Measurements from ENCODE around the gene SULT6B1.
A peak's percentile ranks its signal among the peaks of the same experiment; 100 is the strongest.

The SULT6B1 gene

GRCh38 chr2:37154785-37155184, 33.7 kb downstream of the SULT6B1 start:
- H3K27me3 ChIP-seq (ENCODE audit: control insufficient read depth in 1 of 2, insufficient read depth in 2 of 2, low read length in 2 of 2) = no peaks in the 10 kb centered on the region
- H3K36me3 ChIP-seq (ENCODE audit: control insufficient read depth in 1 of 2, insufficient read depth in 2 of 2, low read length in 2 of 2) = no peaks in the 10 kb centered on the region
- H3K4me3 ChIP-seq (ENCODE audit: low read depth in 1 of 2, low read length in 2 of 2) = no peak overlapping the region
- H3K9me3 ChIP-seq (ENCODE audit: control insufficient read depth in 1 of 2, low read length in 2 of 2) = no peaks in the 10 kb centered on the region
- no peak overlapping the region for H3K27ac ChIP-seq (ENCODE audit: low read depth, low read length)
- H3K9ac ChIP-seq (ENCODE audit: low read depth in 1 of 2, low read length in 2 of 2) = no peak overlapping the region
- peaks cover 6 to 13% of the 10 kb centered on the region in 2 donors for H3K4me1 ChIP-seq (ENCODE audit: control insufficient read depth in 1 of 2, insufficient read depth in 2 of 2, low read length in 2 of 2)

- H3K27me3 ChIP-seq (ENCODE audit: control insufficient read depth in 1 of 2, insufficient read depth in 2 of 2, low read length in 2 of 2) = no peaks in the 10 kb centered on the region
- H3K27ac ChIP-seq (ENCODE audit: low read depth, low read length) = no peak overlapping the region
- peaks cover 0 to 6% of the 10 kb centered on the region in 2 donors for H3K36me3 ChIP-seq (ENCODE audit: control insufficient read depth in 1 of 2, insufficient read depth in 2 of 2, low read length in 2 of 2)
- H3K9me3 ChIP-seq (ENCODE audit: control insufficient read depth in 1 of 2, low read length in 2 of 2) = no peaks in the 10 kb centered on the region
- peaks cover 18% of the 10 kb centered on the region in 2 donors for H3K4me1 ChIP-seq (ENCODE audit: control insufficient read depth in 1 of 2, insufficient read depth in 2 of 2, low read length in 2 of 2)
- no peak overlapping the region for H3K9ac ChIP-seq (ENCODE audit: low read depth in 1 of 2, low read length in 2 of 2)
- no peak overlapping the region for H3K4me3 ChIP-seq (ENCODE audit: low read depth in 1 of 2, low read length in 2 of 2)
Observed at GRCh38 chr2:37153224-37153623, 35.2 kb downstream of the SULT6B1 start.

GRCh38 chr2:37149626-37150322, 38.7 kb downstream of the SULT6B1 start:
- peaks cover 16 to 21% of the 10 kb centered on the region in 2 donors for H3K36me3 ChIP-seq (ENCODE audit: control insufficient read depth in 1 of 2, insufficient read depth in 2 of 2, low read length in 2 of 2)
- H3K27ac ChIP-seq (ENCODE audit: low read depth, low read length) = no peak overlapping the region
- H3K27me3 ChIP-seq (ENCODE audit: control insufficient read depth in 1 of 2, insufficient read depth in 2 of 2, low read length in 2 of 2) = no peaks in the 10 kb centered on the region
- peak overlapping the region in 1 of 2 donors; percentile 23 for H3K4me3 ChIP-seq (ENCODE audit: low read depth in 1 of 2, low read length in 2 of 2)
- no peaks in the 10 kb centered on the region for H3K9me3 ChIP-seq (ENCODE audit: control insufficient read depth in 1 of 2, low read length in 2 of 2)
- H3K4me1 ChIP-seq (ENCODE audit: control insufficient read depth in 1 of 2, insufficient read depth in 2 of 2, low read length in 2 of 2) = peaks cover 6 to 12% of the 10 kb centered on the region in 2 donors
- no peak overlapping the region for H3K9ac ChIP-seq (ENCODE audit: low read depth in 1 of 2, low read length in 2 of 2)

GRCh38 chr2:37148325-37148724, 40.1 kb downstream of the SULT6B1 start:
- H3K9ac ChIP-seq (ENCODE audit: low read depth in 1 of 2, low read length in 2 of 2) = no peak overlapping the region
- no peak overlapping the region for H3K4me3 ChIP-seq (ENCODE audit: low read depth in 1 of 2, low read length in 2 of 2)
- H3K27ac ChIP-seq (ENCODE audit: low read depth, low read length) = no peak overlapping the region
- no peaks in the 10 kb centered on the region for H3K9me3 ChIP-seq (ENCODE audit: control insufficient read depth in 1 of 2, low read length in 2 of 2)
- H3K27me3 ChIP-seq (ENCODE audit: control insufficient read depth in 1 of 2, insufficient read depth in 2 of 2, low read length in 2 of 2) = no peaks in the 10 kb centered on the region
- H3K4me1 ChIP-seq (ENCODE audit: control insufficient read depth in 1 of 2, insufficient read depth in 2 of 2, low read length in 2 of 2) = peaks cover 6 to 12% of the 10 kb centered on the region in 2 donors
- H3K36me3 ChIP-seq (ENCODE audit: control insufficient read depth in 1 of 2, insufficient read depth in 2 of 2, low read length in 2 of 2) = peaks cover 16 to 34% of the 10 kb centered on the region in 2 donors

GRCh38 chr2:37146062-37146461, 42.4 kb downstream of the SULT6B1 start:
- Histone ChIP-seq H3K4me3 (ENCODE audit: low read depth in 1 of 2, low read length in 2 of 2) (no peak overlapping the region), H3K27me3 (ENCODE audit: control insufficient read depth in 1 of 2, insufficient read depth in 2 of 2, low read length in 2 of 2) (no peaks in the 10 kb centered on the region), H3K9ac (ENCODE audit: low read depth in 1 of 2, low read length in 2 of 2) (no peak overlapping the region), H3K4me1 (ENCODE audit: control insufficient read depth in 1 of 2, insufficient read depth in 2 of 2, low read length in 2 of 2) (peaks cover 6 to 12% of the 10 kb centered on the region in 2 donors), H3K9me3 (ENCODE audit: control insufficient read depth in 1 of 2, low read length in 2 of 2) (no peaks in the 10 kb centered on the region), H3K36me3 (ENCODE audit: control insufficient read depth in 1 of 2, insufficient read depth in 2 of 2, low read length in 2 of 2) (peaks cover 16 to 54% of the 10 kb centered on the region in 2 donors), H3K27ac (ENCODE audit: low read depth, low read length) (no peak overlapping the region)

- Histone ChIP-seq H3K27ac (ENCODE audit: low read depth, low read length) (no peak overlapping the region), H3K27me3 (ENCODE audit: control insufficient read depth in 1 of 2, insufficient read depth in 2 of 2, low read length in 2 of 2) (no peaks in the 10 kb centered on the region), H3K4me1 (ENCODE audit: control insufficient read depth in 1 of 2, insufficient read depth in 2 of 2, low read length in 2 of 2) (peaks cover 4 to 6% of the 10 kb centered on the region in 2 donors), H3K4me3 (ENCODE audit: low read depth in 1 of 2, low read length in 2 of 2) (no peak overlapping the region), H3K9me3 (ENCODE audit: control insufficient read depth in 1 of 2, low read length in 2 of 2) (no peaks in the 10 kb centered on the region), H3K36me3 (ENCODE audit: control insufficient read depth in 1 of 2, insufficient read depth in 2 of 2, low read length in 2 of 2) (peaks cover 23 to 57% of the 10 kb centered on the region in 2 donors), H3K9ac (ENCODE audit: low read depth in 1 of 2, low read length in 2 of 2) (no peak overlapping the region)
Observed at GRCh38 chr2:37143974-37144373, 44.5 kb downstream of the SULT6B1 start.

GRCh38 chr2:37142546-37142945, 45.9 kb downstream of the SULT6B1 start:
- no peak overlapping the region for H3K4me3 ChIP-seq (ENCODE audit: low read depth in 1 of 2, low read length in 2 of 2)
- no peaks in the 10 kb centered on the region for H3K4me1 ChIP-seq (ENCODE audit: control insufficient read depth in 1 of 2, insufficient read depth in 2 of 2, low read length in 2 of 2)
- H3K36me3 ChIP-seq (ENCODE audit: control insufficient read depth in 1 of 2, insufficient read depth in 2 of 2, low read length in 2 of 2) = peaks cover 21 to 65% of the 10 kb centered on the region in 2 donors
- H3K9ac ChIP-seq (ENCODE audit: low read depth in 1 of 2, low read length in 2 of 2) = no peak overlapping the region
- no peak overlapping the region for H3K27ac ChIP-seq (ENCODE audit: low read depth, low read length)
- H3K27me3 ChIP-seq (ENCODE audit: control insufficient read depth in 1 of 2, insufficient read depth in 2 of 2, low read length in 2 of 2) = no peaks in the 10 kb centered on the region
- no peaks in the 10 kb centered on the region for H3K9me3 ChIP-seq (ENCODE audit: control insufficient read depth in 1 of 2, low read length in 2 of 2)

- no peak overlapping the region for H3K9ac ChIP-seq (ENCODE audit: low read depth in 1 of 2, low read length in 2 of 2)
- H3K4me1 ChIP-seq (ENCODE audit: control insufficient read depth in 1 of 2, insufficient read depth in 2 of 2, low read length in 2 of 2) = no peaks in the 10 kb centered on the region
- H3K4me3 ChIP-seq (ENCODE audit: low read depth in 1 of 2, low read length in 2 of 2) = no peak overlapping the region
- H3K9me3 ChIP-seq (ENCODE audit: control insufficient read depth in 1 of 2, low read length in 2 of 2) = no peaks in the 10 kb centered on the region
- H3K27ac ChIP-seq (ENCODE audit: low read depth, low read length) = no peak overlapping the region
- no peaks in the 10 kb centered on the region for H3K27me3 ChIP-seq (ENCODE audit: control insufficient read depth in 1 of 2, insufficient read depth in 2 of 2, low read length in 2 of 2)
- H3K36me3 ChIP-seq (ENCODE audit: control insufficient read depth in 1 of 2, insufficient read depth in 2 of 2, low read length in 2 of 2) = peaks cover 31 to 87% of the 10 kb centered on the region in 2 donors
Observed at GRCh38 chr2:37132914-37133313, 55.6 kb downstream of the SULT6B1 start.

- H3K9me3 ChIP-seq (ENCODE audit: control insufficient read depth in 1 of 2, low read length in 2 of 2) = no peaks in the 10 kb centered on the region
- H3K27me3 ChIP-seq (ENCODE audit: control insufficient read depth in 1 of 2, insufficient read depth in 2 of 2, low read length in 2 of 2) = no peaks in the 10 kb centered on the region
- no peak overlapping the region for H3K9ac ChIP-seq (ENCODE audit: low read depth in 1 of 2, low read length in 2 of 2)
- H3K4me3 ChIP-seq (ENCODE audit: low read depth in 1 of 2, low read length in 2 of 2) = no peak overlapping the region
- no peak overlapping the region for H3K27ac ChIP-seq (ENCODE audit: low read depth, low read length)
- peaks cover 19 to 48% of the 10 kb centered on the region in 2 donors for H3K36me3 ChIP-seq (ENCODE audit: control insufficient read depth in 1 of 2, insufficient read depth in 2 of 2, low read length in 2 of 2)
- H3K4me1 ChIP-seq (ENCODE audit: control insufficient read depth in 1 of 2, insufficient read depth in 2 of 2, low read length in 2 of 2) = no peaks in the 10 kb centered on the region
Observed at GRCh38 chr2:37125416-37125815, 63.1 kb downstream of the SULT6B1 start.

- H3K27me3 ChIP-seq (ENCODE audit: control insufficient read depth in 1 of 2, insufficient read depth in 2 of 2, low read length in 2 of 2) = no peaks in the 10 kb centered on the region
- H3K4me1 ChIP-seq (ENCODE audit: control insufficient read depth in 1 of 2, insufficient read depth in 2 of 2, low read length in 2 of 2) = no peaks in the 10 kb centered on the region
- H3K27ac ChIP-seq (ENCODE audit: low read depth, low read length) = no peak overlapping the region
- no peaks in the 10 kb centered on the region for H3K9me3 ChIP-seq (ENCODE audit: control insufficient read depth in 1 of 2, low read length in 2 of 2)
- no peak overlapping the region for H3K9ac ChIP-seq (ENCODE audit: low read depth in 1 of 2, low read length in 2 of 2)
- peaks cover 16 to 60% of the 10 kb centered on the region in 2 donors for H3K36me3 ChIP-seq (ENCODE audit: control insufficient read depth in 1 of 2, insufficient read depth in 2 of 2, low read length in 2 of 2)
- H3K4me3 ChIP-seq (ENCODE audit: low read depth in 1 of 2, low read length in 2 of 2) = no peak overlapping the region
Observed at GRCh38 chr2:37119157-37119556, 69.3 kb downstream of the SULT6B1 start.

Data from duodenal mucosa (tissue), 2 donors.